ENCODE measurements around the gene KARS1.
"Not testable (repeated sequence)": the region's sequence is repeated elsewhere in the genome, so short reads cannot be mapped to it uniquely, and the experiment has no call there.

KARS1 gene

GRCh38 chr16:75622761-75623605 lies 24.5 kb downstream of the KARS1 start, which contains the start of gene ADAT1:
ADAT1 (minus strand) TSS chr16:75623281; CDS start chr16:75620799, 2,482 bp downstream.
- DNase-seq = peak; percentile 98

- no peak for DNase-seq
Observed at GRCh38 chr16:75621170-75621477, 26.3 kb downstream of the KARS1 start.

DNA sequence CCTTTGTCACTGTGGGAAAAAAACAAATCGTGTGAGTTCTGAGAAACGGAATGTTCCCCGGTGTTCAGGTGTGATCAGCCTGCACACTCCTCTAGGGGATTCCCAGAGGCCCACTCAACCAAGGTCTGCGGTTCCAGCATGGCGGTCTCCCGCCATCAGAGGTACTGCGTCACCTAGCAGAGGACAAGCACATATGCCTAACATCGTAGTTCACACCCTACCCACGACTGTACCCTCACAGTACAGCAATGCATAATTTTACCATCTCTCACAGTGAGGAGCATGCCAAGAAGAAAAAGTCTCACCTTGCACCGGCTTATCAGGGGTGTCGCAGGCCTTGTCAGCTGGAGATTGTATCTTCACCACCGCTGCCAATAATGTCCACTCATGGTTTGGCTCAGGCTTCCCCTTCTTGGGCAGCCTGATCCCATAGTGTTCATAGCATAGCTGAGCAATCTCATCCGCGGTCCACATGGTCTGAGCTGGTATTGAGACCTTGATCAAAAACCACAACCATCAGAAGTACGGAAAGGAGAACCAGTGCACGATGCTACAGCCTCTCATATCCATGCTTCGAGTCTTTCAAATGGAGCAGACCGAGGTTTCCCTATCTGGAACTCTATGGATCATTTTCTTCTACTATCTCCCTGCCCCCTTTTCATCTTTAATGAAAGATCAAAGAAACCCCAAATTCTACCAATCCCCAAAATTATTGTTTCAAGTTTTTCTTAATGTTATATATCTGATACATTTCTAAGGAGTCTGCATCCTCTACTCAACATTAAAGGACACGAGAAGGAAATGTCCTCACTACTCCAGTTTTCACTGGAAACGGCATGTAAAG lies 26.9 kb downstream of the KARS1 start:
- DNase-seq = no peak

DNA sequence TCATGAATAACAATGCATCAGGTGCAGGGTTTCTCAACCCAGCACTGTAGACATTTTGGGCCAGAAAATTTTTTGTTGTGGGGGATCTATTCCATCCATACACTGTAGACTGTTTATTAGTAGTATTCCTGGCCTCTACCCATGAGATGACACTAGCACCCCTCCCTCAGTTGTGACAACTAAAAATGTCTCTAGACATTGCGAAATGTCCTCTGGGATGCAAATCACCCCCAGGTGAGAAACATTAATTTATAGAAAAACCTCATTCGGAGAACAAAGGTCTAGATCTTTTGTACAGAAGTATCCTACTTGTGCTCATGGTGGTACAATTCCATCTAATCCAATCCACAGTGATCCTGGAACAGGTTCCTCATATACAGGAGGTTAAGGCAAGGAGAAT lies 28.7 kb downstream of the KARS1 start:
- no peak for DNase-seq

DNA sequence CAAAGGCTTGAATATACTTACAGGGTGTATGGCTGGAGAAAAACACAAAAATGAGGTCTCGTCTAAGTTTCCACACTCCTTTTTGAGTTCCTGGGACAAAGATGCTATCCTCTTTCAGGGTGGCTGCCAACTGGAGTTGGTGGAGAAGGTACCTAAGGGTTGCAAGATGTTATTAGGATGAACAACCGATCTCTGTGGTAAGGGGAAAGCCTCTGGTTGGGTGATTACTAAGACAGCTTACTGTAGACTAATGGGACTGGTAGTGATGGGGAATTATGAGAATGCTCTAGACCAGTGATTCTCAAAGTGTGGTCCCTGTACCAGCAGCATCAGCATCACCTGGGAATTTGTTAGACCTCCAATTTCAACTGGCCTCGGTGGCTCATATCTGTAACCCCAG lies 30.3 kb downstream of the KARS1 start:
- no peak for DNase-seq

DNA sequence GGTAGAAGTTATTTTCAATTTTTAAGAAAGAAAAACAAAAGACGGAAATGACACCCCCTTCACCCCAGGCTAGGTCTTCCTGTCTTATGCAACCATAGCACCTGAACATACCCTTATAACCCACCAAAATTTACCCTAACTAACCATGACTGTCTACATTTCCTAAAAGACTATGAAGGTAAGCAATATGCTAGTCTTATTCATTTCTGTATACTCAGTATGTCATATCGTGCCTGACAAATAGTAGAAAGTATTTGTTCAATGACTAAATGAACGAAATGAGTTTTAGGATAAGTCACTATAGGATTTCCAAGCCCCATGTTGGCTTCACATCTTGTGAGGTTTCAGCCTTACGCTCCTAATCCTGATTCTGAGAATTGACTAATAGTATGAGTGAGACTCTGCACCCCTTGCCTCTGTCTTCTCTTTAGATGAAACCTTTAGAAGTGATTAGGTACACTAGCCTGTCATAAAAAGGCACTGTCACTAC lies 30.9 kb downstream of the KARS1 start:
- DNase-seq = no peak

DNA sequence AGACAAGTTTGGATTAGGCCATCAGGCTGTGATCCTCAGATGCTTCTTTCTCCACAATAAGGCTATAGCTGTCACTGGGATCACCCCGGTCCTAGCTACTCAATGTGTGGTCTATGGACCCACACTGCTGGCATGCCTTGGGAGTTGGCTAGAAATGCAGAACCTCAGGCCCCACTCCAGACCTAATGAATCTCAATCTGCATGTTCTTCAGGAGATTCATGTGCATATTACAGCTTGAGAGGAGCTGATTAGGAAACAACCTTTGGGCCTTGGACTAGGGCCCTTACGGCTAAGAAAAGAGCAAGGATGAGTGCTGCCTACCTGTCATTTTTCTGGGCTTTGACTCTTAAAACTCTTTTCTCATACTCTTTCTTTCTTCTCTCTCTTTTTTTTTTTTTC lies 31.8 kb downstream of the KARS1 start:
- DNase-seq = no peak

DNA sequence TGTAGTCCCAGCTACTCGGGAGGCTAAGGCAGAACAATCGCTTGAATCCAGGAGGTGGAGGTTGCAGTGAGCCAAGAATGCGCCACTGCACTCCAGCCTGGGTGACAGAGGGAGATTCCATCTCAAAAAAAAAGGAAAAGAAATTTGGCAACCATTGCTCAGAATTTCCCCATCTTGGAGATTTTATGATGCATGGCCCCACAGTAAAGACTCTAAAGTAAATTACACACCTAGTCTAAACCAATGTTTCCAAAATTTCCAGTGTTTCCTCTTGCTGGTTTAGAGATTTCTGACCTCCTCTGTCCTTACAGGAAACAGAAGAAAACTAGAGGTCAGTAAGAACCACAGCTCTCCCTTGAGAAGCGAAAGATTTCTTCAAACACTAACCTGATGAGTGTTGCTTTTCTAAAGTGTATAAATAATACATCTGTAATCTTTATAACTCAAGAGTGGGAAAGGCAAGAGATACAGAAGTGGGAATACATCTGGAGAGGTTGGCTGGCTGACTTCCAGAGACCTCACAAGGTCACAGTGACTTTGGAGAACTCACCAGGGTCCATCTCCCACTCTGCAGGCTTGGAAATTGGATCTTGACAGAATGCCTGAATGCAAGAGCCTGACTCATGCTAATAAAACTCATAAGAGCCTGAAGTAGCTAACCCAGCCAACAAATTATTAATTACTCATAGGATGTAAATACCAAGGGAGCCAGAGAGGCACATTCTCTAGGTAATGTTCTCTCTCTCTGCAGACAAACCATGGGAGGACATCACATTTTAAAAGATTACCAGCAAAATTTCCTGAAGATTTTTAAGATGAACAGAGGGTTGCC lies 33.2 kb downstream of the KARS1 start:
- no peak for DNase-seq

GRCh38 chr16:75606507-75606906 lies 41.0 kb downstream of the KARS1 start:
- DNase-seq = no peak

DNA sequence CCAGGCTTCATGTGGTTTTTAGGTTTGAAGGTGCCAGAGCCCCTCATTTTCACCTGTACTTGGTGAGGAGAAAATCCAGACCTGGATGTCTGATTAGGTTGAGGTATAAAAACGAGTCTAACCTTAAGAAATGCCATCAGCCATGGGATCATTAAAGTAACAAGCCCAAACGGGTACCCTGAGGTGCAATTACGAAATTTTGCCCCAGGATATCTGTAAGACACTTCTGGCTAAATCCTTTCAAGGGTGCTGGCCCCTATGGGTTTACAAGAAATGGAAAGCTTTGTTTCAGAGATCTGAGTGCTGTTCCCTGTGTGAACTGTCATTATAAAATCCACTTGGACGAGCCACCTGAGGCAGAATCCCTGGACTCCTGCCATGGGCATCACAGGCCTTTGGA lies 44.2 kb downstream of the KARS1 start:
- no peak for DNase-seq

GRCh38 chr16:75599452-75600277 lies 47.8 kb downstream of the KARS1 start:
- no peak for DNase-seq

DNA sequence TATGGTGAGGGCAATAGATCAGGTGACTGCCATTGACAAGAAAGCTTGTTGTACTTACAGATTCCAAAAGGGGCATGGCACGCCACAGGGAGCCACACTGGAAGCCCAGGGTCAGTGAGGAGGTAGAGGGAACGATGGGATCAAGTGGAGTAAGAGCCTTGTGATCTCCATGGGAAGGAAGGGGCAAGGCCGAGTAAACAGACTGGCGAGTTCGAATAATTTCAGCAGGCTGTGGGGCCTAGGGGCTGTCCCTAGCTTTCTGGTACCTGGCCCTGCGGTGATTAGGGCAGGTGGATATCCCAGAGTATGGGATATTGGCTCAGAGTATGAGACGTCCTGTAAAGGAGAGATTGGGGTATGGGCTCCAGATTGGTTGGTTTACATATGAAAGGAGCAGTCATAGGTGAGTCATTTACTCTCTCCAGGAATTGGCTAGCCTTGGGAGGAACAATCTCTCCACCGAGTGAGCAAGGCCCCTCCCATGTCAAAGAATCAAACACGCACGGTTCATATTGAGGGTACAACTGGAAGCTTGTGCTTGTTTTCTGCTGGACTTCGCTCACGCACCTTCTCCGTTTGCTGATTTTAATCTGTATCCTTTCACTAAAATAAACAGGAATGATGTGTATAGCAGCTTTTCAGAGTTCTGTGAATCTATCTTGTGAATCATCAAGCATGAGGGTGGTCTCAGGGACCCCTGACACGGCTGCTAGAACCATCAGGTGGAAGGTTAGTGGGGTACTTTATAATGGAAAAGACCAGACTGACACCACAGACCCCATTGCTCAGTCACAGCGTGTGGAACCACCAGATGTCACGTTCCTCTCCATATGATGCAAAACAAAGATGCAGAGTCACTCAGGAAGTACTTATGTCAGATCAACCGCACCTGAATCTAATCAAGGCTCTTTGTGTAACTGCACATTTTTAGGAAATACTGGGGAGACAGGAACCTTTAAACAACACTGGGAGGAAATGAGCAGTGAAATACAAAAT lies 53.3 kb downstream of the KARS1 start:
- peak; percentile 35 for DNase-seq

DNA sequence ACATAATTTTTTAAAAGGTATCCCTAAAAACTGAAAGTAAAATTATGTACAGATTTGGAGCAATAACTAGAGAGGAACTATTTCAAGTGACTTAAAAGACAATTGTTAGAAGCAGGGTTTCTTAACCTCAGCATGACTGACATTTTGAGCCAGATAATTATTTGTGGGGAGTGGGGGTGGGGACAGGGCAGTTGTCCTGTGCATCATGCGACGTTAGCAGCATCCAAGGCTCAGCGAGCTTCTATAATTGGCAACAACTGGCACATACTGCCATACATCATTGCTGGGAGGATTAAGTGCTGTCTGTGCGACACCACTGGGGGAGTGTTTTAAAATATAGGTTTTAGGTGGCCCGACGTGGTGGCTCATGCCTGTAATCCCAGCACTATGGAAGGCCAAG lies 54.2 kb downstream of the KARS1 start:
- no peak for DNase-seq

DNA sequence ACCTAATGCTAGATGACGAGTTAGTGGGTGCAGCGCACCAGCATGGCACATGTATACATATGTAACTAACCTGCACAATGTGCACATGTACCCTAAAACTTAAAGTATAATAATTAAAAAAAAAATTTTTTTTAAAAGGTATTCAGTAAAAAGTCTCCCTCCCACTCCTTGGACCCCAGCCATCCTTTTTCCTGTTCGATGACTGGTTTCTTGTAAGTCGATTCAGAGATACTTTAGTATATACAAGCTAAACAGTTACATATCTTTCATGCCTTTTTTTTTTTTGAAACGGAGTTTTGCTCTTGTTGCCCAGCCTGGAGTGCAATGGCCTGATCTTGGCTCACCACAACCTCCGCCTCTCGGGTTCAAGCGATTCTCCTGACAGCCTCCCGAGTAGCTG lies 55.5 kb downstream of the KARS1 start:
- not testable (repeated sequence) for DNase-seq

GRCh38 chr16:75590920-75591843 lies 56.3 kb downstream of the KARS1 start:
- DNase-seq = no peak

DNA sequence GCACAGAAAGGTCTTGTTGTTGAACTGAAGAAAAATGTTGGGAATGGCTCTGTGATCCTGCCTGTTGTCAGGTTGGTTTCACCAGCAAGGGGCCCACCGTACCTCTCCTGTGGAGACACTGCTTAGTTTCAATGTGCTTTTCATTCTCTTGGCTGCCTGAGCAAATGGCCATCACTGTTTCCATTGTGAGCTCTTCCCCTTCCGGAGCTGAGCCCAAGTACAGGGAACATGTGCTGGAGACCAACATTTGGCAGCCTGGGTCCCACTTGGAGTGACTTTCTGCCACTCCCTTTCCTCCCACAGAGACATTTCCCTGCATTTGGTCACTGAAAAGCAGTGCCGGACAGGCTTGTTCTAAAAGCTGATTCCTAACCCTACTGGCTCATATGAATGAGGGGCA lies 58.2 kb downstream of the KARS1 start:
- no peak for DNase-seq

DNA sequence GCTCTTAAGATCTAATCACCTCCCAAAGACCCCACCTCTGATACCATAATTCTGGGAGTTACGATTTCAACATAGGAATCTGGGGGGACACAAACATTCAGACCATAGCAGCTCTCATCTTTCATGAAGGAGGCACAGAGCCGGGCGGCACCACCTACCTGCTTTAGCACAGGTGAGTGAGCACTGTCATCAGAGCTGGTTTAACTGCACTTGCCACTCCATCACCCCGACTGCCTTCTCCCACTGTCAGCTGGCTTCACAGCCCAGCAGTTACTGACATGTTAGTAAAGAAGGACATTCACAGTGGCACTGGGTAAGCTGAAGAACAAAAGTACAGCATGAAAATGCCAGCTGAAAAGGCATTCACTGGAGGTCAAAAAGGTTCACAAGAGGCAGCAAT lies 58.7 kb downstream of the KARS1 start:
- no peak for DNase-seq

DNA sequence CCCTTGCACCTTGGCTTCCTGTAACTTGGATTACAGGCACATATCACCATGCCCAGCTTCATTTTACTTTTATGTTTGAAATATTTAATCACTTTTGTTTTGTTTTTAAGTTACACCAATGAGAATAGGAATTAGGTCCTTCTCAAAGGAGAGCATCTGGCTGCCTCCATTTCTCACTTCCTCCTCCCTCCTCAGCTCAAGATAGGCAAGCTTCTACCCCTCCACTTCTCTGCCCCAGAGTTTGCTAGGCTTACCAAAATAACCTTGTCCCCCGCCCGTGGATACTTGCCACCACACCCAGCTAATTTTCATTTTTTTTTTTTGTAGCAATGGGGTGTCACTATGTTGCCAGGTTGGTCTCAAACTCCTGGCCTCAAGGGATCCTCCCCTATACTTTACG lies 63.4 kb downstream of the KARS1 start:
- no peak for DNase-seq

DNA sequence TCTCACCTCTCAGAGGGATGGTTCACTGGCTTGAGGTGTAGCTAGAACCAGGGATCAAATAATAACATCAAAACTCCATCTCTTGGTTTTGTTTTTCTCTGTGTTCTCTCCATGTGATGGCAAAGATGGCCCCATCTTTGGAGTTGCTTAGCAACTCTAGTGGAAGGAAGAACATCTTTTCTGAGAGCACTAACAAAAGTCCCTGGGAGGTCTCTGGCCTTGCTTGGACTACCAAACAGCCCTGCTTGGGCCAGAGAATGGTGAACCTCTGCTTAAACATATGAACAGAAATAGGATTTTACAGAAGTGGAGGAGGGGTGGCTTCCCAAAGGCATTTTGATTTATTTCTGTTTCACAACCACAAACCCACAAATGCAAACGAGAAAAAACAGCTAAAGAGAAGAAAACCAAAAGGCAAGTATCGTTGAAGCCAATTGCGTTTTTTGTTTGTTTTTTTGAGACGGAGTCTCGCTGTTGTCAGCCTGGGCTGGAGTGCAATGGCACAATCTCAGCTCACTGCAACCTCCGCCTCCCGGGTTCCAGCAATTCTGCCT lies 68.1 kb downstream of the KARS1 start:
- no peak for DNase-seq

All from NCI-H1092 (cell line).